GM18499 (cell line): Measurements from ENCODE around the gene HOXB8.

Experiments used
- ATAC-seq: cut with Tn5 transposase; IDR thresholded peaks from one replicate; pipeline ENCODE4 v1.9.1; 2021; ENCODE audit warnings: moderate number of reproducible peaks; ENCODE audit not compliant: insufficient read depth, unreplicated experiment

Gene HOXB8

GRCh38 chr17:48624544-48625494, 9.7 kb upstream of the HOXB8 start:
- no peak for ATAC-seq

GRCh38 chr17:48624118-48624517, 9.0 kb upstream of the HOXB8 start:
- no peak for ATAC-seq

GRCh38 chr17:48623583-48623982, 8.5 kb upstream of the HOXB8 start:
- no peak for ATAC-seq

- ATAC-seq = no peak
Observed at GRCh38 chr17:48622857-48623256, 7.8 kb upstream of the HOXB8 start.

GRCh38 chr17:48621410-48622392, 6.6 kb upstream of the HOXB8 start:
- ATAC-seq = no peak

- ATAC-seq = no peak
Observed at GRCh38 chr17:48620461-48621139, 5.5 kb upstream of the HOXB8 start.

- ATAC-seq = no peak
Observed at GRCh38 chr17:48619826-48620449, 4.8 kb upstream of the HOXB8 start.

GRCh38 chr17:48618256-48618896, 3.3 kb upstream of the HOXB8 start:
- no peak for ATAC-seq

GRCh38 chr17:48617471-48618255, 2.6 kb upstream of the HOXB8 start:
- no peak for ATAC-seq

- no peak for ATAC-seq
Observed at GRCh38 chr17:48616717-48617470, 1.8 kb upstream of the HOXB8 start.

- no peak for ATAC-seq
Observed at GRCh38 chr17:48615963-48616716, 1.0 kb upstream of the HOXB8 start.

- ATAC-seq = no peak
Observed at GRCh38 chr17:48613862-48614694, 1.0 kb downstream of the HOXB8 start.

- ATAC-seq = no peak
Observed at GRCh38 chr17:48612854-48613691, 2.0 kb downstream of the HOXB8 start.

GRCh38 chr17:48612456-48612853, 2.6 kb downstream of the HOXB8 start:
- no peak for ATAC-seq

GRCh38 chr17:48611681-48612455, 3.2 kb downstream of the HOXB8 start:
- no peak for ATAC-seq
